ENCODE data around the gene VGLL1. TPM values are rescaled to one million over a fixed set of nuclear protein-coding genes. Genes with fewer than 3 reads are reported as not detected.

VGLL1 gene
- total and polyA plus RNA-seq, 9 donors = 0.09 to 1.7 (median 0.15) TPM; not detected in 5

DNA sequence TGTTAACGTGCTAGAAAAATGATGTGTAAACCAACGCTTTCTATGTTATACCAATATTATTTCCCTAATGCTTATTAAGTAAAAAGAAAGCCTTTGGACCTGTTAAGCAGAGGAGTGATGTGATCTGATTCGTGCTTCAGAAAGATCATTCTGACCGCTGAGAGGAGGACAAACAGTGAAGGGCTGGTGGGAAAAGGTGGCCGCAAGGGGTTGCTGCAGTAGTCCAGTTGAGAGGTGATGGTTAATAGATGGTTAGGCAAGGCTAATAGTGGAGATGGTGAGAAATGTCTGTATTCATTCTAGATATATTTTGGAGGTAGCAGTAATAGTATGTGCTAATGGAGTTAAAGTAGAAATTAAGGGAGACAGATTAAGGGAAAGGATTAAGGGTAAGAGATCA, 12.9 kb upstream of the VGLL1 start:
- WGBS (ENCODE audit: insufficient coverage) = 59% methylated on average over 3 of the region's 5 CpGs
- Histone ChIP-seq H3K27ac (ENCODE audit: low read length) (no peak overlapping the region), H3K9me3 (replicated peaks; ENCODE audit: control insufficient read depth, low read depth, low read length) (no peaks in the 10 kb centered on the region), H3K36me3 (ENCODE audit: control insufficient read depth, insufficient read depth, low read length) (no peaks in the 10 kb centered on the region), H3K4me1 (ENCODE audit: control insufficient read depth, insufficient read depth, low read length) (no peaks in the 10 kb centered on the region), H3K4me3 (ENCODE audit: low read length) (no peak overlapping the region), H3K27me3 (ENCODE audit: control insufficient read depth, insufficient read depth, low read length) (peaks cover 8% of the 10 kb centered on the region)
- DNase-seq = no peak

DNA sequence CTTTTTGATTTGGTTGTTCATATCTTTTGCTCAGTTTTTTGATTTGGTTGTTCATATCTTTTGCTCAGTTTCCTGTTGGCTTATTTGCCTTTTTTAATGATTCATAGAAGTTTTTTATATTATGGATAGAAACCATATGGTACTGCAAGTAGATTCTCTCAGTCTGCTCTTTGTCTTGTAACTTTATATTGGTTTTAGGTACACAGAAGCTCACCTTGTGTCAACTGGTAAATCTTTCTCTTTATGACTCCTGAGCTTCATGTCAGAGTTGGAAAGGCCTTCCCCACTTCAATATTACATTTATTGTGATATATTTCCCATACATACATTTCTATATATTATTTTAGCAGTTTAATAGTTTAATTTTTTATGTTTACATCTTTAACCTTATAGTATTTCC, 8.2 kb upstream of the VGLL1 start:
- DNase-seq = no peak
- Histone ChIP-seq H3K36me3 (ENCODE audit: control insufficient read depth, insufficient read depth, low read length) (no peaks in the 10 kb centered on the region), H3K27me3 (ENCODE audit: control insufficient read depth, insufficient read depth, low read length) (peaks cover 8% of the 10 kb centered on the region), H3K4me3 (ENCODE audit: low read length) (no peak overlapping the region), H3K27ac (ENCODE audit: low read length) (no peak overlapping the region), H3K4me1 (ENCODE audit: control insufficient read depth, insufficient read depth, low read length) (peaks cover 3% of the 10 kb centered on the region), H3K9me3 (replicated peaks; ENCODE audit: control insufficient read depth, low read depth, low read length) (no peaks in the 10 kb centered on the region)

DNA sequence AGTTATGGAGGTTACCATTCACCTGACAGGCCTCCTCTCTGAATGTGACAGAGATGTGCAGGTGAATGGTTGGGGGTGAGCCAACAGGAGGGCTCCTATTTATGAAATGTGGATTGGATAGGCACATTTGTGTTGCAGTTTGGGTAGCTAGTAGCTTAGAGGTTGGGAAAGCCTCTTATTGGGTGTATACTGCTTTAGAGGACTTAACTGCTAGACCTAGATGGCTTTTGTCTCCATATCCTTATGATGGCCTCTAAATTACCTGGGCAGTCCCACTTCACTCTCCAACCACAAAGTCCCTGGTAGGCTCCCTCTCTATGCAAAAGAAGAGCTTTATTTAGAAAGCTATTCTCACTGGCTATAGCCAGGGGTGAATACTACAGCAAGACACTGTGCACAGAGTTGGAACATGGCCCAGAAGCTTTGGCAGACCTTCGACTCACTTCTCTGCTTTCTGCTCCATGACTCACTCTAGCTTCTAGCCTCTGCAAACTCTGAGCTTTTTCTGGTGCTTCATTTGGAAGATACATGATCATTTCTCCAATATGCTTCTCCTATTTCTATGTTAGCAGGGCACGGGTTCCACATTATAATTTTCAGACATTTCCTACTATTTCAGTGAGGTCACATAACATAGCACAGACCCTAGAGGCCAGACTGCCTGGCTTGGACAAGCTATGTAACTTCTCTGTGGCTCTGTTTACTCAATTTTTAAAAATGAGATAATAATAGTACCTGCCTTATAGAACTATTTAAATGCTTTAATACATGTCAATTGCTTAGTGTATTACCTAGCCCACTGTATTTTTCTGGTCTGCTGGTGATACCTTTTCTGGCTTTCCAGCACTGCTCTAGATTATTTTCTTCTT, 6.0 kb upstream of the VGLL1 start:
- Histone ChIP-seq H3K4me1 (ENCODE audit: control insufficient read depth, insufficient read depth, low read length) (peaks cover 3% of the 10 kb centered on the region), H3K4me3 (ENCODE audit: low read length) (no peak overlapping the region), H3K27me3 (ENCODE audit: control insufficient read depth, insufficient read depth, low read length) (peaks cover 10% of the 10 kb centered on the region), H3K27ac (ENCODE audit: low read length) (peak overlapping the region; percentile 70), H3K36me3 (ENCODE audit: control insufficient read depth, insufficient read depth, low read length) (no peaks in the 10 kb centered on the region), H3K9me3 (replicated peaks; ENCODE audit: control insufficient read depth, low read depth, low read length) (no peaks in the 10 kb centered on the region)
- peak; percentile 97 for DNase-seq
- 30% methylated on average over 2 of the region's 2 CpGs for WGBS (ENCODE audit: insufficient coverage)

DNA sequence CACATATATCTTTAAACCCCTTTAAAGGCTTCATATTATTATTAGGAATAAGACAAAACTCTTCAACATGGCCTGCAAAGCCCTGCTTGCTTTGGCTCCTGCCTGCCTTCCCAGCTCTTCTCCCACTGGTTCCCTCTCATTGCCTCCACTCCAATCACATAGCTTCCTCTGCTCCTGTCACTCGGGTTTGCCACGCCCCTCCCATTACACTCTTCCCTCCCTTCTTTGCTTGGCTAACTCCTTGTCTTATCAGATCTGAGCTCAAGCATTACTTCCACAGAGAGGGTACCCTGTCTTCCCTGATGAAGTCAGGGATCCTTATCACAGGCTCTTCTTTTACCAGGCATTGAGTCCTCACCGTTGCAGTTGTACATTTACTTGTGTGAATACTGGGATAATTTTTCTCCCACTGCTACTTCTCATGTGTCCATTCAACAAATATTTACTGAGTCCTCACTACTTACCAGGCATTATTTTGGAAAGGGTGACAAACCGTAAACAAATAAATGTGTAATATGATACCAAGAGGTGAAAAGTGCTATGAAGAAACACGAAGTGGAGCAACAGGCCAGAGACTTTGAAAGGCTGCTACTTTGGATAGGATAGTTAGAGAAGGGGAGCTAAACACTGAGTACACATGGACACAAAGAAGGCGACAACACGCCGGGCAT, 3.2 kb upstream of the VGLL1 start:
- Histone ChIP-seq H3K27ac (ENCODE audit: low read length) (no peak overlapping the region), H3K4me3 (ENCODE audit: low read length) (no peak overlapping the region), H3K9me3 (replicated peaks; ENCODE audit: control insufficient read depth, low read depth, low read length) (no peaks in the 10 kb centered on the region), H3K27me3 (ENCODE audit: control insufficient read depth, insufficient read depth, low read length) (peaks cover 13% of the 10 kb centered on the region), H3K36me3 (ENCODE audit: control insufficient read depth, insufficient read depth, low read length) (no peaks in the 10 kb centered on the region), H3K4me1 (ENCODE audit: control insufficient read depth, insufficient read depth, low read length) (peaks cover 3% of the 10 kb centered on the region)
- 64% methylated on average over 6 of the region's 8 CpGs for WGBS (ENCODE audit: insufficient coverage)
- DNase-seq = no peak

DNA sequence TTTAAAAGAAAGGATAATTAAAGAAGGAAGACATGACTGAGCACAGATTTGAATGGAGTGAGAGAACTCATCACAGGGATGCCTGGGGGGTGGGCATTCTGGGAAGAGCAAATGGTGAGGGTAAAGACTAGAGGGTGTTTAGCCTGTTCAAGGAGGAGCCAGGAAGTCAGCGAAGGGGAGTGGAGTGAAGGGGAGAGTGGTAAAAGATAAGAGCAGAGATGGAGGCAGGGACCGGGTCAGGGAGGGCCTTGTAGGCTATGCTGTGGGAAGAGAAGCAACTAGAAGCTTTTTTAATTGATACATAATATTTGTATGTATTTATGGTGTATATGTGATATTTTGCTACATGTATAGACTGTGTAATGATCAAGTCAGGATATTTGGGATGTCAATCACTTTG, 2.2 kb upstream of the VGLL1 start:
- Histone ChIP-seq H3K27me3 (ENCODE audit: control insufficient read depth, insufficient read depth, low read length) (peaks cover 13% of the 10 kb centered on the region), H3K4me3 (ENCODE audit: low read length) (no peak overlapping the region), H3K9me3 (replicated peaks; ENCODE audit: control insufficient read depth, low read depth, low read length) (no peaks in the 10 kb centered on the region), H3K27ac (ENCODE audit: low read length) (no peak overlapping the region), H3K4me1 (ENCODE audit: control insufficient read depth, insufficient read depth, low read length) (peaks cover 3% of the 10 kb centered on the region), H3K36me3 (ENCODE audit: control insufficient read depth, insufficient read depth, low read length) (no peaks in the 10 kb centered on the region)
- DNase-seq = no peak
- 63% methylated on average over 1 of the region's 2 CpGs for WGBS (ENCODE audit: insufficient coverage)

DNA sequence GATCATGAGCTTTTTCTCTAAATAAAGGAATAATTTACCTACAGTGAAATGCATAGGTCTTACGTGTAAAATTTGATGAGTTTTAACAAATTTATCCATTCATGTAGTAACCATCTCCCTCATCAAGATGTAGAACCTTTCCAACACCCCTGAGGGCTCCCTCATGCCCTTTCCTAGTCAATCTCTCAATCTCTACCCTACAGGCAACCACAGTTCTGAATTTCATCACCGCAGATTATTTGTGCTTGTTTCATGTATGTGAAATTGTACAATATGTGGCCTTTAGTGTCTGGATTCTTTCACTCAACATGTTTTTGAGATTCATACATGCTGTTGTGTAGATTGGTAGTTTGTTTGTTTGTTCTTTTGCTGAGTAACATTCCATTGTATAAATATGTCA, 2.1 kb downstream of the VGLL1 start:
- Histone ChIP-seq H3K4me3 (ENCODE audit: low read length) (no peak overlapping the region), H3K36me3 (ENCODE audit: control insufficient read depth, insufficient read depth, low read length) (no peaks in the 10 kb centered on the region), H3K9me3 (replicated peaks; ENCODE audit: control insufficient read depth, low read depth, low read length) (no peaks in the 10 kb centered on the region), H3K27ac (ENCODE audit: low read length) (no peak overlapping the region), H3K4me1 (ENCODE audit: control insufficient read depth, insufficient read depth, low read length) (no peaks in the 10 kb centered on the region), H3K27me3 (ENCODE audit: control insufficient read depth, insufficient read depth, low read length) (peaks cover 30% of the 10 kb centered on the region)
- whole genome bisulfite sequencing (ENCODE audit: insufficient coverage) = no CpG with 5 or more reads among the region's 2 CpGs
- DNase-seq = no peak

DNA sequence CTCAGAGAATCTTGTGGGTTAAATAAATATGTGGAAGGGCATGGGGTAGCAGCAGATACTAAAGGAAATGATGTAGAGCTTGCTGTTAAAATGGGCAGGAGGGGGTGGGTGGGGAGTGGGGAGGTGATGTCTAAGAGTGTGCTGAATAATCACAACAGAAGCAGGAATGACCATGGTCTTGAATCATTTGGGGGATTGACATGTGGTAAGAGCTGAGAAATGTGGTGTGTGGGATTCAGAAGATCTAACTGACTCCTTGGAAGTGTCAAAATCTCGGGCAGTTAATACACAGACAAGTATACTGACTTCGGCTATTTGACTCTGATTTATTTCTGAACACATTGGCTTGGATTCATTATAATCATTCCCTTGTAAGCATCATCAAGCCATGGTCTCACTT, 6.8 kb downstream of the VGLL1 start:
- H3K27me3 ChIP-seq (ENCODE audit: control insufficient read depth, insufficient read depth, low read length) = peaks cover 31% of the 10 kb centered on the region
- WGBS (ENCODE audit: insufficient coverage) = 71% methylated on average over 1 of the region's 2 CpGs
- DNase-seq = no peak
- H3K4me3 ChIP-seq (ENCODE audit: low read length) = no peak overlapping the region
- H3K9me3 ChIP-seq (replicated peaks; ENCODE audit: control insufficient read depth, low read depth, low read length) = no peaks in the 10 kb centered on the region
- no peaks in the 10 kb centered on the region for H3K36me3 ChIP-seq (ENCODE audit: control insufficient read depth, insufficient read depth, low read length)
- no peaks in the 10 kb centered on the region for H3K4me1 ChIP-seq (ENCODE audit: control insufficient read depth, insufficient read depth, low read length)
- H3K27ac ChIP-seq (ENCODE audit: low read length) = no peak overlapping the region

DNA sequence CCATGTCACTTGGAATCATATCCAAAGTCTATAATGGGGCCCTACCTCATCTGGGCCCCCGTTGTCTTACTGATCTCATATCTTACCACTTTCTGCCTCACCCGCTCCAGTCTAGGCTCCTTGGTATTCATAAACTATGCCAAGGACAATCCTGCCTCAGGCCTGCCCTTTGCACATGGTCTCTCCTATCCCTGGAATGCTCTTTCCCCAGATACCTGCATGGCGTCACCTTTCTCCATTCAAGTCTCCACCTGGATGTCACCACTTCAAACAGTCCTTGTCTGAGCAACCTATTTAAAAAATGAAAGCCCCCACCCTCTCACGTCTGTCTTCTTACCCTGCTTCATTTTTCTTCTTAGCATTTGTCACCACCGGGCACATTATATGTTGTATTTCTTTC, 8.2 kb downstream of the VGLL1 start:
- H3K27ac ChIP-seq (ENCODE audit: low read length) = no peak overlapping the region
- WGBS (ENCODE audit: insufficient coverage) = 81% methylated on average over 3 of the region's 5 CpGs
- no peak for DNase-seq
- no peaks in the 10 kb centered on the region for H3K36me3 ChIP-seq (ENCODE audit: control insufficient read depth, insufficient read depth, low read length)
- no peaks in the 10 kb centered on the region for H3K9me3 ChIP-seq (replicated peaks; ENCODE audit: control insufficient read depth, low read depth, low read length)
- peaks cover 34% of the 10 kb centered on the region for H3K27me3 ChIP-seq (ENCODE audit: control insufficient read depth, insufficient read depth, low read length)
- H3K4me3 ChIP-seq (ENCODE audit: low read length) = no peak overlapping the region
- H3K4me1 ChIP-seq (ENCODE audit: control insufficient read depth, insufficient read depth, low read length) = no peaks in the 10 kb centered on the region

DNA sequence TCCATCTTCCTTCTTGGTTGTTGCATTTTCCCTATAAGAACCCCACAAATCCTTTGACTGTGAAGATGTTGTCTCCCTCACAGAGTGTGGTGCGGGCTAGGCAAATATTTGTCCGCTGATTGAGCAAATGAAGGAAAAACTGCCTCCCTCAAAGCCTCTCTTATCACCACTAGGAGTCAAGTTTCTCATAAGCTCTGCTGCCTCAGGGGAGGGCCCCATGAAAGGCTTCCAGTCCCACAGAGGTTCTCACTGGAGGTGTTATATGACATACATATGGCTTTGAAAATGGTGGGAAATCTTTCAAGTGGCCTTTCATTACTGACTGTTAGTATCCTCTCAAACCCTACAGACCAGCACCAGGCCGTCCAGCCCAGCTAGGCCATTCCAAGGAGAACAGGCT, 9.3 kb downstream of the VGLL1 start:
- WGBS (ENCODE audit: insufficient coverage) = 60% methylated on average over 1 of the region's 3 CpGs
- H3K27me3 ChIP-seq (ENCODE audit: control insufficient read depth, insufficient read depth, low read length) = peaks cover 24% of the 10 kb centered on the region
- DNase-seq = no peak
- H3K4me3 ChIP-seq (ENCODE audit: low read length) = no peak overlapping the region
- H3K36me3 ChIP-seq (ENCODE audit: control insufficient read depth, insufficient read depth, low read length) = no peaks in the 10 kb centered on the region
- H3K4me1 ChIP-seq (ENCODE audit: control insufficient read depth, insufficient read depth, low read length) = no peaks in the 10 kb centered on the region
- H3K9me3 ChIP-seq (replicated peaks; ENCODE audit: control insufficient read depth, low read depth, low read length) = no peaks in the 10 kb centered on the region
- H3K27ac ChIP-seq (ENCODE audit: low read length) = no peak overlapping the region

DNA sequence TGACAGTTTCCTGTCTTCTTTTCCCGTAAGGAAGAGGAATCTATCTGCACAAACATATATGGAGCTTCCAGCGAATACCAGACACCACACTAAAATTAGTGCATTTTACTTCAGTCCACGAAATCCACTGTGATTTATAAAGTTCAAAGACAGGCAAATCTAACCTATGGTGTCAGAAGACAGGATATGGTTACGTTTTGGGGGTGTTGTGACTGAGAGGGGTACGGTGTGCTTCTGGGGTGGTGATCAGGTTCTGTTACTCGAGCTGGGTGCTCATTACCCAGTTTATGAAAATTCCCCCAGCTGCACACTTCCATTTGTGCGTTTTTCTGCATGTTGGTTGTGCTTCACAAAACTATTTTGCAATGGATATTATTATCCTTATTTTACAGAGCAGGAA, 10.3 kb downstream of the VGLL1 start:
- H3K36me3 ChIP-seq (ENCODE audit: control insufficient read depth, insufficient read depth, low read length) = no peaks in the 10 kb centered on the region
- H3K27me3 ChIP-seq (ENCODE audit: control insufficient read depth, insufficient read depth, low read length) = peaks cover 23% of the 10 kb centered on the region
- no peak for DNase-seq
- no peaks in the 10 kb centered on the region for H3K4me1 ChIP-seq (ENCODE audit: control insufficient read depth, insufficient read depth, low read length)
- WGBS (ENCODE audit: insufficient coverage) = no CpG with 5 or more reads among the region's 7 CpGs
- no peak overlapping the region for H3K27ac ChIP-seq (ENCODE audit: low read length)
- H3K4me3 ChIP-seq (ENCODE audit: low read length) = no peak overlapping the region
- no peaks in the 10 kb centered on the region for H3K9me3 ChIP-seq (replicated peaks; ENCODE audit: control insufficient read depth, low read depth, low read length)
